Camera-type eye (tissue), 1 donor: Measurements from ENCODE around the gene PPP5C. TPM values are rescaled to one million over a fixed set of nuclear protein-coding genes. Genes with fewer than 3 reads are reported as not detected.

Source experiments
- total RNA-seq: library from RNA; depleted of rRNA; stranded (reverse); fragments of >200 nt; gene quantifications from one replicate; pipeline ENCODE4 v1.2.3, GENCODE V29; 2014

PPP5C gene, protein sequence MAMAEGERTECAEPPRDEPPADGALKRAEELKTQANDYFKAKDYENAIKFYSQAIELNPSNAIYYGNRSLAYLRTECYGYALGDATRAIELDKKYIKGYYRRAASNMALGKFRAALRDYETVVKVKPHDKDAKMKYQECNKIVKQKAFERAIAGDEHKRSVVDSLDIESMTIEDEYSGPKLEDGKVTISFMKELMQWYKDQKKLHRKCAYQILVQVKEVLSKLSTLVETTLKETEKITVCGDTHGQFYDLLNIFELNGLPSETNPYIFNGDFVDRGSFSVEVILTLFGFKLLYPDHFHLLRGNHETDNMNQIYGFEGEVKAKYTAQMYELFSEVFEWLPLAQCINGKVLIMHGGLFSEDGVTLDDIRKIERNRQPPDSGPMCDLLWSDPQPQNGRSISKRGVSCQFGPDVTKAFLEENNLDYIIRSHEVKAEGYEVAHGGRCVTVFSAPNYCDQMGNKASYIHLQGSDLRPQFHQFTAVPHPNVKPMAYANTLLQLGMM
- 68.8 TPM for total RNA-seq

DNA sequence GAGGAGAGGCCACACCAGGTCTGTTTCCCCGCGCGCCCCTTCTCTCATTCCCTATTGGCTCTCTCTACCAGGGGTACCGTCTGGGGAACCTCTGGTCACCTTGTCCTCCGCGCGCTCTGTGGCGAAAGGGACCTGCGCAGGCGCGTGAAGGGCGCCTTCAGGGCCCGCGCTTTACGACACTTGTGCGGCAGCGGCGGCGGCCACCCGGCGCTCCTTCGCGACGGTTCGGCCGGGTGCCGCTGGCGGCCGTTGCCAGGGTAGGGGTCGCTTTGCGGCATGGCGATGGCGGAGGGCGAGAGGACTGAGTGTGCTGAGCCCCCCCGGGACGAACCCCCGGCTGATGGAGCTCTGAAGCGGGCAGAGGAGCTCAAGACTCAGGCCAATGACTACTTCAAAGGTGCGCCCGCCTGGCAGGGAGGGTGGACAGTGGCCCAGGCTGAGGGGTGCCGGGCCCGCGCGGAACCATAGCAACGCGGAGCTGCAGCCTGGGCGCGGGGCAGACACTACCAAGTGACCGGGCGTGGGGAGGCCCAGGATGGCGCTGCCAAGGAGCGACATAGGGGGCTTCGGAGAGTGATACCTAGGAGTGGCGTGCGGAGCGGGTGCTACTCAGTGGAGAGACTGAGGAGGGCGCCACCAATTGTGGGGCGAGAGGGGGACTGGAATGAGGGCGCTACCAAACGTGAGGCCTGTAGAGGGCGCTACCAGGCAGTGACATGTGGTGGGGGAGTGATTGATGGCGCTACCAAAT lies at the start of gene PPP5C:
Gene PPP5C (plus strand): TSS at position 267 of the 751 bp plus-strand sequence. CDS start 10 bp downstream, at position 277.

DNA sequence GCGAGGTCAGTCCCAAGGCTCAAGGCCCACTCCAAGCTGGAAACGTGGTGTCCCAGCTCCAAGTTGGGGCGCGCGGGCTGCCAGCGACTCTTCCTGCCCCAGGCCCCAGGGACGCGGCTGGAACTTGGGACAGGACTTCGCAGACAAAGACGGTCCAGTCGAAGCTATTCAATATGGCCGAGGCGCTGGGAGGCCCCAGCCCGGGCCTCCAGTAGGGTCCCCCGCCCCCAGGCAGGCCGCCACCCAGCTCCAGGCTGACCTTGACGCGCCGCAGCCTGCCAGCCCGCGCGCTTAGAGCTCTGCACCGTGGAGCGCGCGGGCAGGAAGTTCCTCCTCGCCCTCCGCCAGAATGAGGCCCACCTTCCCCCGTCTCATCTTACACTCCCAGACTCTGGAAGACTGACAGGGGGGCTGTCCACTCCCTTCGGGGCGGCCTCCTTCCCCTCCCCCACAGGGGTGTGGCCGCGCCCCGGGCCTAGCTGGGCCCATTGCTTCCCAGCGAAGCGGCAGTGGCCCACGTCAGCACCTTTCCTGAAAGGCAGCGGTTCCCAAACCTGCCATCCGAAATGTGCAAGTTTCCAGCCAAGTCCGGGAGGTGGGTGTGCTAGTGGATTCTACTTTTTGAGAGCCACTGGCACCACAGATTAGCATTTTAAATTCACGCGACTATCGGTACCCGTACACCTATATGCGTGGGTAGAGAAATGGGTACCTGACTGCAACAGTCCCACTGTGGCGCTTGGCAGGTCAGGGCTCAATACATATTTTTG lies 66.6 kb downstream of the PPP5C start, which contains the start of gene CCDC8:
Gene CCDC8 (minus strand): TSS at position 303 of the 770 bp plus-strand sequence. CDS start 754 bp downstream, outside the sequence.

DNA sequence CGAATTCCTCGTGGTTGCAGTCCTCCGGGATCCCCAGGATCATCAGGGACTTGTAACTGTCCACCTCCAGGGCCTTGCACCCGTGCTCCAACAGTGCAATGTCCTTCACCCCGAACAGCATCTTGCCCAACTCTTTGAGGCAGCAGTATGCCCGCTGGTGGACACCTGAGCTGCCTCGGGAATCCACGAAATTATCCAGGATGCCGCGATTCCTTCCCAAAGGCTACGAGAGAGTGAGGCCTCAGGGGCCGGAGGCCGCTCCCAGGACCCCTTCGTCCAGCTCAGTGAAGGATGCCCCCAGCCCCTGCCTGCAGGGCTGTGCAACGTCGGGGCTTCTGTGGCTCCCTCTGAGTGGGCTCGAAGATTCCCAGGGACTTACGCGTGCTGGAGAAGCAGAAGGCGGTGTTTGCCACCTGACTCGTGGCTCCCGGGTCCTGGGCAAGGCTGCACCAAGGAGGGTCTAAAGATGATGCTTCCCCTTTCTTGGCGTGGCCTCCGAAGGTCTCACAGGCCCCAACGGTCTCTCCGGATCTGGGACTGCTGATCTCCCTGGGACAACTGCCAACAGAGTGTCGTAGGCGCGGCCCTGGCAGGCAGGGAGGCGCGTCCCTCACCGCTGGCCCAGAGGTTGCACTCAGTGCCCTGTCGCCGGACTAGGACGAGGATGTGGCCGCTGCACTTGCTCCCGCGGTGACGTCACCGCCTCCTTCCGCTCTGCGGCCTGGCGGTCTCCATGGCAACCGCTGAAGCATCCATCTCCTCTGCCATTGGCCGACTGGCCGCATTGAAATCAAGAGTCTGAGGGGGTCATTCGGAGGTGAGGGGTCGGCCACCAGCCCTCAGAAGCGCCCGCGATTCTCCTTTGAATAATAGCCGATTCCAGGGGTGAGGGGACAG lies 81.6 kb downstream of the PPP5C start, which contains the start of gene PNMA8C:
Gene PNMA8C (minus strand): TSS at position 698 of the 897 bp plus-strand sequence. CDS start 577 bp downstream, at position 121.

Other genes with a start within 250 kb of the PPP5C start
- not detected for gene IGFL3, start 222.4 kb upstream of the PPP5C start, total RNA-seq
- gene IGFL2, start 198.8 kb upstream of the PPP5C start, total RNA-seq, result not detected
- not detected for gene IGFL1, start 117.3 kb upstream of the PPP5C start, total RNA-seq
- 73.6 TPM for gene HIF3A, start 50.0 kb upstream of the PPP5C start, total RNA-seq
- gene CCDC8, start 66.5 kb downstream of the PPP5C start, total RNA-seq, result 43.4 TPM
- gene PNMA8C, start 81.8 kb downstream of the PPP5C start, total RNA-seq, result 7.1 TPM
- 72.3 TPM for gene PNMA8A, start 124.5 kb downstream of the PPP5C start, total RNA-seq
- gene PNMA8B, start 148.8 kb downstream of the PPP5C start, total RNA-seq, result 12.4 TPM